ENCODE results near the gene IKZF1.

IKZF1 gene

DNA sequence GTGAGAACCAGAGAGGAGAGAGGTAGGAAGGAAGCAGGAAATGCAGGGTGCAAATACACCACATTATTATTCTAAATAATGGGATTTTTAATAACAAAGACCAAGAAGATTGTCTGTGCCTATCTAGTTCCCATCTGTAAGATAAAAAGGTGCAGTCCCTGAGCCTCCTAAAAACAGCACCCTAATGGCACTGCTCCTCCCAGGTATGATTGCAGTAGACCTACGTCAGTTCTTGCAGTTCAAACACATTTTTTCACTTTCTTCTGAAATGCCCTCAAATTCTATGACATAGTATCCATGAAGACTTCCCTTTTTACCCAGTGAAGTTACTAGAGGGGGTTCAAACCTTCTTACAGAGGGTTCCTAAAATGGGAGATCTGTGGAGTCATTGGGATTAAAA, 75.0 kb downstream of the IKZF1 start:
- H3K4me3 ChIP-seq (ENCODE audit: low read depth, low read length) = no peak overlapping the region
- H3K27me3 ChIP-seq (ENCODE audit: insufficient read depth, low read length) = peaks cover 67% of the 10 kb centered on the region

DNA sequence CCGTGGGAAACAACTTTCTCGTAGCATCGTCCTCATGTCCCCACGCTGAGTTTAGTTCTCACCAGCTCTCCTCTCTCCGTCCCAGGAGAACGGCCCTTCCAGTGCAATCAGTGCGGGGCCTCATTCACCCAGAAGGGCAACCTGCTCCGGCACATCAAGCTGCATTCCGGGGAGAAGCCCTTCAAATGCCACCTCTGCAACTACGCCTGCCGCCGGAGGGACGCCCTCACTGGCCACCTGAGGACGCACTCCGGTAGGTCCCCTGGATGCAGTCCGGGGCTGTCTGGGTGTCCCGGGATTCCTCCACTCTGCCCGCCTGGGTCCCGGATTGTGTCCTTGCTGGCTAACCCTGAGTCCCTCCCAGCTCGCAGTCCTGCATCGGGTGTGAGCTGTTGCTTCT, 77.9 kb downstream of the IKZF1 start:
- H3K27me3 ChIP-seq (ENCODE audit: insufficient read depth, low read length) = peaks cover 72% of the 10 kb centered on the region
- no peak overlapping the region for H2AFZ ChIP-seq (ENCODE audit: low read length, unreplicated experiment)
- no peaks in the 10 kb centered on the region for H3K4me1 ChIP-seq (ENCODE audit: control insufficient read depth, insufficient read depth, low read length, unreplicated experiment)
- H3K79me2 ChIP-seq (ENCODE audit: control insufficient read depth, insufficient read depth, low read length, unreplicated experiment) = no peaks in the 10 kb centered on the region
- no peak overlapping the region for H3K27ac ChIP-seq (ENCODE audit: low read depth, low read length)
- no peak overlapping the region for H3K4me3 ChIP-seq (ENCODE audit: low read depth, low read length)
- no peaks in the 10 kb centered on the region for H3K36me3 ChIP-seq (ENCODE audit: insufficient read depth, low read length)

More for the DNA sequence above, 75.0 kb downstream of the IKZF1 start:
- H3K36me3 ChIP-seq (ENCODE audit: insufficient read depth, low read length) = no peaks in the 10 kb centered on the region
- no peaks in the 10 kb centered on the region for H3K4me1 ChIP-seq (ENCODE audit: control insufficient read depth, insufficient read depth, low read length, unreplicated experiment)
- H3K79me2 ChIP-seq (ENCODE audit: control insufficient read depth, insufficient read depth, low read length, unreplicated experiment) = no peaks in the 10 kb centered on the region
- no peak overlapping the region for H3K27ac ChIP-seq (ENCODE audit: low read depth, low read length)
- no peak overlapping the region for H2AFZ ChIP-seq (ENCODE audit: low read length, unreplicated experiment)

DNA sequence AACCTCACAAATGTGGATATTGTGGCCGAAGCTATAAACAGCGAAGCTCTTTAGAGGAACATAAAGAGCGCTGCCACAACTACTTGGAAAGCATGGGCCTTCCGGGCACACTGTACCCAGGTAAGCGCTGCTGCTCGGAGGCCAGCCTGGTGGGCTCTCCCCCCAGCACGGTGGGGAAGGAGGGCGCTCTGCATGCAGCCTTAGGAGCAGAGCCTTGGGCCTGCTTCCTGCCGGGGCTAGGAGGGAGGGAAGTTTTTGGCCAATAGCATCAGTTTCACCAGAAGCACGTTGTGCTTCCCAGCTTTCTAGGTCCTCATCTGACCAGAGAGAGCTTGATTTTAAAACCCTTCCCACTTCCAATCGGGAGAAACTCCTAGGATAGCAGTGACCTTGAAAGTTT, 82.8 kb downstream of the IKZF1 start:
- no peak overlapping the region for H2AFZ ChIP-seq (ENCODE audit: low read length, unreplicated experiment)
- no peak overlapping the region for H3K27ac ChIP-seq (ENCODE audit: low read depth, low read length)
- H3K4me1 ChIP-seq (ENCODE audit: control insufficient read depth, insufficient read depth, low read length, unreplicated experiment) = no peaks in the 10 kb centered on the region
- no peaks in the 10 kb centered on the region for H3K36me3 ChIP-seq (ENCODE audit: insufficient read depth, low read length)
- no peak overlapping the region for H3K4me3 ChIP-seq (ENCODE audit: low read depth, low read length)
- peaks cover 58% of the 10 kb centered on the region for H3K27me3 ChIP-seq (ENCODE audit: insufficient read depth, low read length)
- no peaks in the 10 kb centered on the region for H3K79me2 ChIP-seq (ENCODE audit: control insufficient read depth, insufficient read depth, low read length, unreplicated experiment)

DNA sequence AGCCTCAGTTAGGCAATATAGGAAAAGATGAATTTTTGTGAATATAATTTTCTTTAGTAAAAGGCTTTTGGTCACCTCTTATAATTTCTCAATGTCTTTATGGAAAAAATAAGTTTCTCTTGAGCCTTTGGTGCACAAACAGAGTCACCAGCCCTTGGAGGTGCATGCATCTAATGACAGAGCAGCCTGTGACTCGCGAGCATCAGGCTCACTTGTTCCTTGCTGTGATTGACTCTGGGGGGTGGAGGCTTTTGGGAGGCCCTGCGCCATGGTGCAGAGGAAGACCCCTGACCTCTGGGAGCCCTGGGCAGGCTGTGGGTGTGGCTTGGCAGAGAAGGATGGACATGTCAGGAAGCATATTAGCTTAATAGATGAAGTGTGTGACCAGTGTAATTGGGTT, 85.4 kb downstream of the IKZF1 start:
- no peaks in the 10 kb centered on the region for H3K36me3 ChIP-seq (ENCODE audit: insufficient read depth, low read length)
- H3K79me2 ChIP-seq (ENCODE audit: control insufficient read depth, insufficient read depth, low read length, unreplicated experiment) = no peaks in the 10 kb centered on the region
- no peaks in the 10 kb centered on the region for H3K4me1 ChIP-seq (ENCODE audit: control insufficient read depth, insufficient read depth, low read length, unreplicated experiment)
- H3K4me3 ChIP-seq (ENCODE audit: low read depth, low read length) = no peak overlapping the region
- H3K27me3 ChIP-seq (ENCODE audit: insufficient read depth, low read length) = peaks cover 49% of the 10 kb centered on the region
- no peak overlapping the region for H2AFZ ChIP-seq (ENCODE audit: low read length, unreplicated experiment)
- H3K27ac ChIP-seq (ENCODE audit: low read depth, low read length) = no peak overlapping the region

DNA sequence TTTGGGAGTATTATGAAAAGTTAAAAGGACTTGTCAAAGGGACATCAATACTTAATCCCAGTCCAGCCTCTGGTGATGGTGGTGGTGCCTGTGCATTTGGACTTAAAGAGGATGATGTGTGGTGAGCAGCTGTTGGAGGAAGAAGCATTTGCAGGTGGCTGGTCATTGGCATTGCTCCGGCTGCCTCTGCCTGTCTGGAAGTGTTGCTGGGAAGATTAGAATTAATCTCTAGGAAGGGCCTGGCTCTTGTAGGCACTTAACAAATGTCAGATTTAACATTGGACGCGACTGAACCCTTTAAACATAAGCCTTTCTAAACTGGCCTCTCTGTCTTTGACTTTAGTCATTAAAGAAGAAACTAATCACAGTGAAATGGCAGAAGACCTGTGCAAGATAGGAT, 86.9 kb downstream of the IKZF1 start:
- no peak overlapping the region for H2AFZ ChIP-seq (ENCODE audit: low read length, unreplicated experiment)
- no peak overlapping the region for H3K4me3 ChIP-seq (ENCODE audit: low read depth, low read length)
- H3K79me2 ChIP-seq (ENCODE audit: control insufficient read depth, insufficient read depth, low read length, unreplicated experiment) = no peaks in the 10 kb centered on the region
- no peaks in the 10 kb centered on the region for H3K36me3 ChIP-seq (ENCODE audit: insufficient read depth, low read length)
- no peak overlapping the region for H3K27ac ChIP-seq (ENCODE audit: low read depth, low read length)
- no peaks in the 10 kb centered on the region for H3K4me1 ChIP-seq (ENCODE audit: control insufficient read depth, insufficient read depth, low read length, unreplicated experiment)
- peaks cover 54% of the 10 kb centered on the region for H3K27me3 ChIP-seq (ENCODE audit: insufficient read depth, low read length)

GRCh38 chr7:50393076-50393475, 88.6 kb downstream of the IKZF1 start:
- Histone ChIP-seq H3K4me3 (ENCODE audit: low read depth, low read length) (no peak overlapping the region), H3K4me1 (ENCODE audit: control insufficient read depth, insufficient read depth, low read length, unreplicated experiment) (no peaks in the 10 kb centered on the region)

DNA sequence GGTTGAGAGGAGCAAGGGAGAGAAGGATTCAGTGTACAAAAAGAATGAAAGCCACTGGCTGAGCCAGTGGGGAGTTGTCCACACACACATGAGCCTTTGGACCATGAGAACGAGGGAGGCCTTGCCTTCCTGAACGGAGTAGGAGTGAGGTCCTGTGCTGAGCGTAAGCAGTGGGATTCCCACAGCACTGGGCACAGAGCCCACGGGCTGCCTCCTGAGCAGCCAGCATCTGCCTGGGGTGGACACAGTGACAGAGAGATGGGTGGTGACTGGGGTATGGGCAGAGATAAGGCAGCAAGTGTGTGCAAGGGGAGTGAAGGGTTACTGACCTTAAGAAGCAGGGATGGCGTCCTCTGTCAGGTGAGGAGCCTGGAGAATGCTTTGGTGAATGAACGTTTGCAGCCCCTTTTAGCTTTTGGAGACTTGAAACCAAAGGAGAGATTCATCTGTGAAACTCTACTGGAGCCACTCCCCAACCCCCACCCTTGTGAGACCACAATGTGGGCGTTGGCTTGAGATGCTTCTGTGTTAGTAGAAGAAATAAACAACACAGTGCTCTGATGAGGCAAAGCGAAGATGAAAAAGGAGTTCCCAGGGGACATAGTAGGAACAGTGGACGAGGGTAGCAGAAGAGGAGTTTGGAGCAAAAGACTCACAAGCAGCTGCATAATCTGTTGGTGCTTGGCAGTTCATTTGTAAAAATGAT, 89.2 kb downstream of the IKZF1 start:
- Histone ChIP-seq H2AFZ (ENCODE audit: low read length, unreplicated experiment) (no peak overlapping the region), H3K27me3 (ENCODE audit: insufficient read depth, low read length) (peaks cover 60% of the 10 kb centered on the region), H3K4me3 (ENCODE audit: low read depth, low read length) (no peak overlapping the region), H3K27ac (ENCODE audit: low read depth, low read length) (no peak overlapping the region), H3K79me2 (ENCODE audit: control insufficient read depth, insufficient read depth, low read length, unreplicated experiment) (no peaks in the 10 kb centered on the region), H3K4me1 (ENCODE audit: control insufficient read depth, insufficient read depth, low read length, unreplicated experiment) (no peaks in the 10 kb centered on the region), H3K36me3 (ENCODE audit: insufficient read depth, low read length) (no peaks in the 10 kb centered on the region)

More at GRCh38 chr7:50393076-50393475, 88.6 kb downstream of the IKZF1 start:
- Histone ChIP-seq H2AFZ (ENCODE audit: low read length, unreplicated experiment) (no peak overlapping the region), H3K27me3 (ENCODE audit: insufficient read depth, low read length) (peaks cover 60% of the 10 kb centered on the region), H3K36me3 (ENCODE audit: insufficient read depth, low read length) (no peaks in the 10 kb centered on the region), H3K27ac (ENCODE audit: low read depth, low read length) (no peak overlapping the region), H3K79me2 (ENCODE audit: control insufficient read depth, insufficient read depth, low read length, unreplicated experiment) (no peaks in the 10 kb centered on the region)

DNA sequence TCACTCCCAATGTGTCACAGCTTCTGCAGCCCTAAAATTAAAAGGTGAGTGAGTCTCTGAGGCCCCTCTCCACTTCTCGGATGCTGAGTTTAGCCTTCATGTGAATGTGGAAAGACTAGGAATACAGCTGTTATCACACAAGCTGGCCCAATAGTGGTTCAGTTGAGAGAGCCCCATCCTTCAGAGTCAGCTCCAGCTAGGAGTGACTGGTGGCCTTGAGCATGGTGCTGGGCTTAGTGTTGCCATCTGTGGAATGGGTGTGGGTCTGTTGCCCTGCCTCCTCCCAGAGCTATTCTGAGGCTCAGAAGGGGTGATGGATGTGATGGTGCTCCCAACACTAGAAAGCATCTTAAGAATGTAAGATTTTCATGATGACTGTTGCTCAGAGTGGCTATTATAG, 89.8 kb downstream of the IKZF1 start:
- no peak overlapping the region for H3K4me3 ChIP-seq (ENCODE audit: low read depth, low read length)
- H3K79me2 ChIP-seq (ENCODE audit: control insufficient read depth, insufficient read depth, low read length, unreplicated experiment) = no peaks in the 10 kb centered on the region
- H3K27ac ChIP-seq (ENCODE audit: low read depth, low read length) = no peak overlapping the region
- H3K27me3 ChIP-seq (ENCODE audit: insufficient read depth, low read length) = peaks cover 65% of the 10 kb centered on the region
- H3K4me1 ChIP-seq (ENCODE audit: control insufficient read depth, insufficient read depth, low read length, unreplicated experiment) = no peaks in the 10 kb centered on the region
- no peaks in the 10 kb centered on the region for H3K36me3 ChIP-seq (ENCODE audit: insufficient read depth, low read length)
- H2AFZ ChIP-seq (ENCODE audit: low read length, unreplicated experiment) = no peak overlapping the region

- no peak overlapping the region for H2AFZ ChIP-seq (ENCODE audit: low read length, unreplicated experiment)
- H3K4me1 ChIP-seq (ENCODE audit: control insufficient read depth, insufficient read depth, low read length, unreplicated experiment) = no peaks in the 10 kb centered on the region
- H3K4me3 ChIP-seq (ENCODE audit: low read depth, low read length) = no peak overlapping the region
- no peaks in the 10 kb centered on the region for H3K36me3 ChIP-seq (ENCODE audit: insufficient read depth, low read length)
- H3K27ac ChIP-seq (ENCODE audit: low read depth, low read length) = no peak overlapping the region
- H3K79me2 ChIP-seq (ENCODE audit: control insufficient read depth, insufficient read depth, low read length, unreplicated experiment) = no peaks in the 10 kb centered on the region
- H3K27me3 ChIP-seq (ENCODE audit: insufficient read depth, low read length) = peaks cover 78% of the 10 kb centered on the region
These were observed 92.3 kb downstream of the IKZF1 start for GRCh38 chr7:50396856-50397255.

DNA sequence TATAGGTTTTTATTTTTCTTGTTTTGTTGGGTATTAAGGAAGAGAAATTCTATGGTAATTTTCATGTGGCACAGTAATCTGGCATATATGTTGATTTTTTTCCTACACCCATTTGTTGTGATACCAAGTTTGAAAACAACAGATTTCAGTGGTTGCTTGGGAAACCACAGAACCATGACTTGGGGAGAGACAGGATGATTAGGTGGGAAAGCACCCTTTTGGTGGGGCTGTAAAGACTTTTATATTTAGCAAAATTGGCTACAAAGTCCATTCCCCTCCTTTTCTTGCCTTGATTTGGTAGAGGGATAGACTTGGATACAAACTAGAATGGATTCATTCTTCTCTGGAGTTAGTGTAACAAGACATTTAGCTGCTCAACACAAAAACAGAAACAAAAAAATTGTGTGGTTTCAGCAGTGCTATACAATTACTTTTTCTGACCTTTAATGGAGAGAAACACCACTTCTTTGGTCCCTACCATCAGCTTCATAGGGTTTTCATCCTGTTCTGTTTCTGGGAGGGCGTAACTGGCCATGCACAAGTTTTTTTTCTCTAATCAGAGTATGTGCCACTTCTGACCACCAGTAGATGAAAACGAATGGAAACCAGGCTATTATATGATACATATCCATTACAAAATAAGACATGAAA, 92.9 kb downstream of the IKZF1 start:
- peaks cover 83% of the 10 kb centered on the region for H3K27me3 ChIP-seq (ENCODE audit: insufficient read depth, low read length)
- no peaks in the 10 kb centered on the region for H3K79me2 ChIP-seq (ENCODE audit: control insufficient read depth, insufficient read depth, low read length, unreplicated experiment)
- no peak overlapping the region for H2AFZ ChIP-seq (ENCODE audit: low read length, unreplicated experiment)
- H3K36me3 ChIP-seq (ENCODE audit: insufficient read depth, low read length) = no peaks in the 10 kb centered on the region
- H3K27ac ChIP-seq (ENCODE audit: low read depth, low read length) = no peak overlapping the region
- no peak overlapping the region for H3K4me3 ChIP-seq (ENCODE audit: low read depth, low read length)
- no peaks in the 10 kb centered on the region for H3K4me1 ChIP-seq (ENCODE audit: control insufficient read depth, insufficient read depth, low read length, unreplicated experiment)

DNA sequence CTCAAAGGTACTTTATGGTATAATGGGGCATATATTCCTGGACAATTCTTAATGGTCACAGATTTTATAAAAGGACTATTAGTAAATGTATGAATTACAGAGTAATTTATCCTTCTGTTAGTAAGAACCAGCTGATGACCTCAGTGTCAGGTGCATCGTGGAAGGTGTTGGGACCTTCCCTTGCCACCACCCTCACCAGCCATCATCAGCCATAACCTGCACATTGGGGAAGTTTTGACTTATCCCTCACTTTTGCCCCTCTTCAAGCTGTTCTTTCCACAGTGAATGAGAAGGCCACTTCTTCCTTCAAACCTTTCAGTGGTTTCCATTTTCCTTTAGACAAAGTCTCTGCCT, 93.4 kb downstream of the IKZF1 start:
- H3K4me3 ChIP-seq (ENCODE audit: low read depth, low read length) = no peak overlapping the region
- no peak overlapping the region for H2AFZ ChIP-seq (ENCODE audit: low read length, unreplicated experiment)
- H3K79me2 ChIP-seq (ENCODE audit: control insufficient read depth, insufficient read depth, low read length, unreplicated experiment) = no peaks in the 10 kb centered on the region
- no peaks in the 10 kb centered on the region for H3K4me1 ChIP-seq (ENCODE audit: control insufficient read depth, insufficient read depth, low read length, unreplicated experiment)
- H3K36me3 ChIP-seq (ENCODE audit: insufficient read depth, low read length) = no peaks in the 10 kb centered on the region
- no peak overlapping the region for H3K27ac ChIP-seq (ENCODE audit: low read depth, low read length)
- H3K27me3 ChIP-seq (ENCODE audit: insufficient read depth, low read length) = peaks cover 85% of the 10 kb centered on the region
